RCC 7860 (cell line): ENCODE data around the gene CARD11.
"Not testable (repeated sequence)": the region's sequence is repeated elsewhere in the genome, so short reads cannot be mapped to it uniquely, and the experiment has no call there.

ENCODE experiments used
- DNase-seq: peaks from one replicate; pipeline ENCODE4 v3.0.0-alpha.2; 2015; ENCODE audit warnings: low spot score
- FAIRE-seq: peaks from 2 replicates; lab custom pipeline; 2012; peaks lifted over from hg19 to GRCh38; lab: Jason Lieb, UNC

CARD11 gene

DNA sequence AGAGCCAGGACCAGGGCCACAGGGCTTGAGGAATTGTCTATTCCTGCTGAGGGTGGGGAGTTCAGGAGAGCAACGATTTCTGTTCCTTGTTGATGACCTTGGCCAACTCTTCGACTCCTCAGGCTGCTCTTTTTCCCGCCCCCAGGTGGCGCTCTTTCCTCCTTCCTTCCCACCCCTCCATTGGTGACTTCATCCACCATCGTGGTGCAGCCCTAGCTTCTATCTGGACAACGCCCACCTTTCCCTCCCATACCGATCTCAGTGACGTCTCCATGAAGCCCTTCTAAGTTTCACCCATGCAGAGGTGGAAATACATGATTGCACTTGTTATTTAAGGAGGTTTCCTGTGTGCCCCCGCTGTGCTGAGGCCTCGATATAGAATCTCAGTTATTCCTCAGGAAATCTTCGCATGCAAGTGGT lies 22.1 kb upstream of the CARD11 start:
- FAIRE-seq (no peak), DNase-seq (no peak)

DNA sequence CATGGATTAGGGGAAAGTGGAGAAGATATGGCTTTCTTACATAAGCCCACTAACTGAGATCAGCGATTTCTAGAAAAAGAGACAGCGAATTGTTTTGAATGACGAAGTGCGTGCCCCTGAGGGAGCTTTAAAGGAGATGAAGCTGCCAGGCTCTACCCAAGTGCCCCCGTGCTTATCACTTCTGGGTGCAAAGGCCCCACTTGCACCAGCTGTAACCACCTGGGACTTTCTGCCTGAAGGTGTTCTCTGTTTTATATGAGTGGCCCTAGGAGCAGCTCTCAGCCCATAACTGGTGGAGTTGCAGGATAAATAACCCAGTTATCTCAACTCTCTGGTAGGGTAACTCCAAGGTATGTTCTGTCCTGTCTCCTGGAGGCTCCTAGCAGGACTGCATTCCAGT lies 20.4 kb upstream of the CARD11 start:
- DNase-seq (no peak), FAIRE-seq (no peak)

DNA sequence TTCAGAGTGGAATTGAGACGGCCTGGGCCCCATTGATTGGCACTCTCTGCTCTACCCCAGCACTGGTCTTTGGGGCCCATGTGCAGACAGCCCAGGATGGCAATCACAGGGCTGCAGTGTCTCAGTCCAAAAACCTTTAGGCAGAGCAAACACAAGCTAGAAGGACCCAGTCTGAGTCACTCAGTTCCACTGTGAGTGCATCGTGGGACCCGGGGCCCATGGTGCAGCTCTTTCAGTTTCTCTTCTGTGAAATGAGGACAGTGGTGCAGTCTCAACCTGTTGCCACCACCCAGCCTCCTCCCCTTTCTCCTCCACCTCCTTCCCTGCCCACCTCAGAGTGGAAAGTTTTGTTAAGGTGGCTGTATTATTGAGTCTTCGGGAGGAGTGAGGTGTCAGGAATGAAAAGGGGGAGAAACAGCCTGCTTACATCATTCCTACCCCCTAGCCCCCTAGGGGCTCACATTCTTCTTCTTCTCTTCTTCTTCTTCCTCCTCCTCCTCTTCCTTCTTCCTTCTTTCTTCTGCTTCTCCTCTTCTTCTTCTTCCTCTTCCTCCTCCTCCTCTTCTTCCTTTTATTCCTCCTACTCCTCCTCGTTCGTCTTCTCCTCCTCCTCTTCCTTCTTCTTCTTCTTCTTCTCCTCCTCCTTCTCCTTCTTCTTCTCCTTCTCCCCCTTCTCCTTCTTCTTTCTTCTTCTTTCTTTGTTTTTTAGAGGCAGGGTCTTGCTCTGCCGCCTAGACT lies 19.5 kb upstream of the CARD11 start:
- no peak for DNase-seq
- no peak for FAIRE-seq

DNA sequence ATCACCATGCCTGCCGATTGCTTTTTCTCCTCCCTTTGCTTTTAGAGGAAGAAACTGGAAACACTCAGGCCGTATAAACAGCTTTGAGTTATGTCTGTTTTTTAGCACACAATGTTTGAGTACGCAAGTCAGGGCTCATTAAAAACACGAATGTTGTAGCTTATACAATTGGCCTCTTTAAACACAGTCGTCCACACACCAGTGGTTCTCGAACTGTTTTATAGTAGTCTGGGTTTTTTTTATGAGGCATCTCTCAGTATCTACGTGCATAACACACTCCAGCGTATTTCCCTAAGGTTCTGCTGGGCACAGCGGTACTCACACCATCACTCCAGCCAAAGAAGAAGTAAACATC lies 13.4 kb upstream of the CARD11 start:
- FAIRE-seq, result no peak

DNA sequence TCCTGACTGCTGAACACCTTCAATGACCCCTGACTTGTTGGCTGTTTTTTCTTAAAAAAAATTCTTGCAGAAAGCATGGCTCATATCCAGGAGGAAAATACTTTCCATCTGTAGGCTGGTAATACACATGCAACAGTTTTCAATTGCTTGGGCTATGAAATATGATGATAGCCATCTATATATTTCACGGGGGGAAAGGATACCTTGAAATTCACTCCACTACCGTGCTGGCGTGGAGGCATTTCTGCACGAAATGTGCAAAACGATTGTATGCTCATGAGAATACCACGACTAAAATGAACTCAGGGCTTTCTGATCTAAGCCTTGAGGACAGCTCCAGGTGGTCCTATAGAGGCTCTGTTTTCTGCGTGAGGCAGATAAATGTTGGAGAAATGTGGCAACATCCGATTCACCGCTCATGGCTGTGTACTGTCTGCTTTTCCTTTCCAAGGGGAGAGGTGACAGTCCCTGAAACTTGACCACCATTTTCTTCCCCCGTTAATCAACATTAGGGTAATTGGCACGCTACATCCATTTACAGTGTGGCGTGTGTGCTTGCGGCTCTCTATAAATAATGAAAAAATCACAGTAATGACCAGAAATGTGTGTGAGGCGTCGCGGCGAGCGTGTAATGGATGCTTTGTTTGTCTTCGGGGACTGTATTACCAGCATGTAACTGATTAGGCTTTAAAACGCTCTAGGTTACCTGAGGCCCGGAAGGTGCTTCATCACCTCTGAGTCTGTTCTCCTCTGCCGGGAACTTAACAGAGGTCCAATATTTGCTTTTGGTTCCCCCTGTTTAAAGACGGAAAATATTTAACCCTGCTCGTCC lies 12.8 kb upstream of the CARD11 start:
- FAIRE-seq, result no peak
- DNase-seq, result no peak

More for the DNA sequence above, 13.4 kb upstream of the CARD11 start:
- no peak for DNase-seq

DNA sequence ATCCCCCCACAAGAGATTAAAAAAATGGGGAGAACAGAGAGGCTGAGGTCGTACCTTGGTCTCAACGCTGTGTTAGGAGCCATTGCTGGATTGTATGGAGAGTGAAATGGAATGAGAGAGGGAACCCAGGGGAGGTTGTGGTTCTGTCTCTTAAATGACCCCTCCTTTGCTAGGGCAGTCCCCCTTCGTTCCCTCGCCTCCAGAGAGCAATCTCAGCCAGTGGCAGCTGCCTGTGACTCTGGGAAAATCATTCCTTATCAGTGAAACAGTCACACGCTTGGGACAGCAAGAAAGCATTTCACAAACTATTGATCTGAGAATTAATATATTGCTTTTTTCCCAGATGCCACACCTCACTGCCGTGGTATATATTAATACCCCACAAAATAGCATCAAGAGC lies 12.0 kb upstream of the CARD11 start:
- FAIRE-seq, result no peak
- no peak for DNase-seq

DNA sequence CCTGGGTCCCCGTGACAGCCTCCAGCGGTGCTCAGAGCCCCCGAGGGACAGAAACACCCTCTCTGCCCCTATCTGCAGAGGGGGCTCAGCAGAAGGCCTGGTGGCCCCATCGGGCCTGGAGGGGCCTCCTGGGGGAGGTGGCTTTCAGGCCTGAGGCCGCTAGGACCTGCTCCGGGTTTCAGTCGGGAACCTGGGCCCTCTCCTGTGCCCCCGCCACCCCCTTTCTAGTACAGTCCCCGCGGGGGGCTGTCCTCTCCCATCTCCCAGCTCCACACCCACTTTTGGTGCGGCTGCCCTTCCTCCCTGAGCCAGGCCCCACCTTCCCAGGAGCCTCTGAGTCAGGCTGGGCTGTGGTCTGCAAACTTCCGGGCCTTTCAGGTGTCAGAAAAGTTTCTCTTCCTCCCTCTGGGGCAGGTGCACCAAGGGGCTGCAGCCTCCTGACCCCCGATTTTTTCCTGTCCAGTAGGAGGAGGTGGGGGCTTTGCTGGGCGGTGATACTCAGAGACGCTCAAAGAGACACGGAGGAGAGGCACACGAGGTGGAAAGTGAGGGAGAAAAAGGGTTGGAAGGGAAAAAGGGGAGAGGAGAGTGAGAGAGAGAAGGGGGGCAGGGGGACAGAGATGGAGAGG lies 692 bp downstream of the CARD11 start:
- DNase-seq (no peak), FAIRE-seq (no peak)

DNA sequence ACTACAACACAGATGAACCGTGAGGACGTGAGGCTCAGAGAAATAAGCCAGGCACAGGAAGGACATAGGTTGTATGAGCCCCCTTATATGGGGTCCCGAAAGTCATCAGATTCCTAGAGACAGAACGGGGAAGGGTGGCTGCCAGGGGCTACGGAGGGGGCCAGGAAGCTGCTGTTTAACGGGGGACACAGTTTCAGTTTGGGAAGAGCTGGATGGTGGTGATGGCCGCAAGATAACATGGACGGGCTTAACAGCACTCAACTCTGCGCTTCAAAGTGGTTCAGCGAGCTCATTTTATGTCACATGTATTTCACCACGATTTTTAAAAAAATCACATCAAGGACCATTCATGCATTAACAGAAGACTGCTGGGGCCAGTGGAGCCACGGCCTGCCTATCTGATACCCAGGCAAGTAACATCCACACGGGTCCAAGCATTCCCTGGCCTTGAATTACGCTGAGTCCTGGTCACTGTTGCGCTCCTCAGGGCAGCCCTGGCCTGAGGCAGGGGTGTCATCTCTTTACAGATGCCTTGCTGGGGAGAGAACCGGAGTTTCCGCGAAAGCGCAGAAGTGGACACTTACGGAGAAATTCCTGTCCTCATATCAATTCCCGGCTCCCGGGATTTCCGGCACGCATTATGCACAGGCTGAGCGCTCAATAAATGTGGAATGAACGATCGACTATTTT lies 1.5 kb downstream of the CARD11 start:
- no peak for FAIRE-seq

DNA sequence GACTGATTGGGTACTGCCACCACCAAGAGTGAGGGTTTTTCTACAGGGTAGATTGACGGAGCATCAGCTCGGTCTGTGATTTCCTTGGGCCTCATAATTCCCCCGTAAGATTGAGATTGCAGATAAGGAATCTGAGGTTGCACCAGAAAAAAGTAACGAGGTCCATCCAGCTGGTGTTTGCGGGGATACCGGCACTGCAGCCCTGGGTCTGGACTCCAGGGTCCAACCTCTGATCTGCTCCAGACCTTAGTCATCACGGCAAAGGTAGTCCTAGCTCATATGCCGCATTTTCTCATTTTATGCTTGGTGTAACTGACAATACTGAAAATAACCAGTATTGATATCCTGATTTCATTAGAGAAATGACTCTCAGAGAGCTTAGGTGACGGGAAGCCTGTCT lies 3.9 kb downstream of the CARD11 start:
- FAIRE-seq (no peak), DNase-seq (no peak)

More for the DNA sequence above, 1.5 kb downstream of the CARD11 start:
- DNase-seq, result no peak

DNA sequence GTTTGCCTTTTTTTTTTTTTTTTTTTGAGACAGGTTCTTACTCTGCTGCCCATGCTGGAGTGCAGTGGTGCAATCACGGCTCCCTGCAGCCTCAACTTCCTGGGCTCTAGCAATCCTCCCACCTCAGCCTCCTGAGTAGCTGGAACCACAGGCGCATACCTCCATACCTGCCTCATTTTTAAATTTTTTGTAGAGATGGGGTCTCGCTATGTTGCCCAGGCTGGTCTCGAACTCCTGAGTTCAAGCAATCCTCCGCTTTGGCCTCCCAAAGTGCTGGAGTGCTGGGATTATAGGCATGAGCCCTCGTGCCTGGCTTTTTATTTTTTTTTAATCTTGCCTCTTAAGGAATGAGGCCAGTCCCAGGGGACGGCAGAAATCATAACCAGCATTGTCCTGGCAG lies 5.7 kb downstream of the CARD11 start:
- FAIRE-seq, DNase-seq: not testable (repeated sequence)

DNA sequence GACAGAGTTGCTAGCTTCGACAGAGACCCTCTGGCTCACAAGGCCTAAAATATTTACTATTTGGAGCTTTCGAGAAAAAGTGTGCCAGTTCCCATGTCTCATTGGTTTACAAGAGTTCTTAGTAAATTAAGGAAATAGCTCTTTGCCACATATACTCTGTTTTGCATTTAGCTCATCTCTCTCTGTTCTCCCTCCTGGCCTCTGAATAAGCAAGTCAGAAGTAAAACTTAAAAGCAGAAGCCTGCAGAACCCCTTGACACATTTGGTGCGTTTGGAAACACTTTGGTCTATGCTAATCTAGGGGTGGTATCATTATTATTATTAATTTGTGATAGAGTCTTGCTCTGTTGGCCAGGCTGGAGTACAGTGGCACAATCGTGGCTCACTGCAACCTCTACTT lies 6.4 kb downstream of the CARD11 start:
- FAIRE-seq, result no peak
- no peak for DNase-seq

DNA sequence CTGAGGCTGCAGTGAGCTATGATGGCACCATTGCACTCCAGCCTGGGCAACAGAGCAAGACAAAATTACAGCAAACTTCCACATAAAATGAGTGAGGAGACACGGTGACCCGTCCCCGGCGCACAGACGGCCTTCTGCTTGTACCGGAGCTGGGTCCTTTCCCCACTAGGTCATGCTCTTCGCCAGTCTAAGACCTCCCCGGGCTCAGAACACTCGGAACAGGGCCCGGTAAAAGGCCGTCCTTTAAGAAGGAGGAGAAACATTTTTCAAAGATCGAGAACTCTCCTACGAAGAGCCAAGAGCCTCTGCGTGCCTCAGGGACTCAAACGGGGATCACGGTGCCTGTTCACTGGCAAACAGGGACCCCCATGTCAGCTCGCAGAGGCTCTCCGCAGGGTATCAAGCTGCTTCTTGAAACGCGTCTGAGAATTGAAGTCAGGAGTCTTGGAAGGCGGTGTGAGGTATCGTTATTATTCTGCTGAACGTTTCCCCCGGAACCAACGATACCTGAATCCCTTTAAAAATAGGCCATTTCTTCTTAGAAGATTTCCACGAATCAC lies 9.0 kb downstream of the CARD11 start:
- FAIRE-seq (no peak), DNase-seq (no peak)

DNA sequence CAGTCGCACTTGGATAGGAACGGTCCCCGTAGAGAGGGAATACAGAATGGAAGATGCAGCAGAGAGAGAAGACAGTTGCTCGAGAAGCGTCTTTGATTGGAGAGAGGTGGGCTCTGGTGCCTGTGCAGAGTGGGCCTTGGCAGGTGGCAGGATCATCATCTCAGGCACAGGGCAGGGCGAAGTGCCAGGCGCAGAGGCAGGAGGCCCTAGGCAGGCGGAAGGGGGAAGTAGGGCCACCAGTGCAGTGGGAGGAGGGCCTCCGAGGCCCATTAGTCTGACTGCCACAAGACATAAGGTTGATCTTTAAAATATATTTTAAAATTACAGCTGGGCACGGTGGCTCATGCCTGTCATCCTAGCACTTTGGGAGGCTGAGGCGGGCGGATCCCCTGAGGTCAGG lies 10.1 kb downstream of the CARD11 start:
- no peak for FAIRE-seq

DNA sequence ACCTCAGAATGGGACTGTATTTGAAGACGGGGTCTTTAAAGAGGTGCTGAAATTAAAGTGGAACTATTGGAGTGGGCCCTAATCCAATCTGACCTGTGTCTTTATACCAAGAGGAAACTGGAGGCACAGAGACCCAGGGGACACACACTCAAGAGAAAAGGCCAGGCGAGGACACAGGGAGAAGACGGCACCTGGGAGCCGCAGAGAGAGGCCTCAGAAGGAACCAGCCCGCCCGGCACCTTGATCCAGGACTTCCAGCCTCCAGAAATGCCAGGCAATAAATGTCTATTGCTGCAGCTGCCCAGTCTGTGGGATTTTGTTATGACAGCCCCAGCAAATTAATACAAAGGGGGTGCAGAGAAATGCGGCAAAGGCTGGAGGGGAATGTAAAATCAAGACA lies 10.5 kb downstream of the CARD11 start:
- no peak for DNase-seq
- no peak for FAIRE-seq

More for the DNA sequence above, 10.1 kb downstream of the CARD11 start:
- no peak for DNase-seq

DNA sequence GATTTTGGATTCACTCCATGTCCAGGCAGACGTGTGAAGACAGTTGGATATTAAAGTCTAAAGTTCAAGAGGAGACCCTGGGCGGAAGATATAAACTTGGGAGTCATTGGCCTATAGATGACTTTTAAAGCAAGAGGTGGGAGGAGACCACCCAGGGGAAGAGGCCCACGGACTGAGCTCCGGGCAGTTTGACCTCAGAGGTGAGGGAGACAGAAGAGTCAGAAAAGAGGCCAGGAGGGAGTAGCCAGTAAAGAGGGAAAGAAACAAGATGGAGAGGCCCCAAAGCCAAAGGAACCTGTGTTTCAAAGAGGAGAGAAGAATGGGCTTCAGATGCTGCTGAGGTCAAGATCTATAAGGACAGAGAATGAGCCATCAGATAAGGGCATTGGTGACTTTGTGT lies 11.4 kb downstream of the CARD11 start:
- FAIRE-seq, result no peak
- DNase-seq, result no peak

DNA sequence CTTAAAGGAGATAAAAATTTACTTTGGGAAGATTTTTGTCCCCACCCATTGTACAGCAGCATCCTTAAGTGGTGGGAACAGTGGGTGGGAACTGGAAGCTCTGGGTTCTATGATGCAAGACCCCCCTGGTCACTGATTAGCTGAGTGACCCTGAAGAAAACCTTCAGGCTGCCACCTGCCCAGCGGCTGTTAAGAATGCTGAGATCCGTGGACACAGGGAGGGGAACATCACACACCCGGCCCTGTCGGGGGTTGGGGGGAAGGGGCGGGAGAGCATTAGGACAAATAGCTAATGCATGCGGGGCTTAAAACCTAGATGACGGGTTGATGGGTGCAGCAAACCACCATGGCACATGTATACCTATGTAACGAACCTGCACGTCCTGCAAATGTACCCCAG lies 14.5 kb downstream of the CARD11 start:
- no peak for DNase-seq
- no peak for FAIRE-seq

DNA sequence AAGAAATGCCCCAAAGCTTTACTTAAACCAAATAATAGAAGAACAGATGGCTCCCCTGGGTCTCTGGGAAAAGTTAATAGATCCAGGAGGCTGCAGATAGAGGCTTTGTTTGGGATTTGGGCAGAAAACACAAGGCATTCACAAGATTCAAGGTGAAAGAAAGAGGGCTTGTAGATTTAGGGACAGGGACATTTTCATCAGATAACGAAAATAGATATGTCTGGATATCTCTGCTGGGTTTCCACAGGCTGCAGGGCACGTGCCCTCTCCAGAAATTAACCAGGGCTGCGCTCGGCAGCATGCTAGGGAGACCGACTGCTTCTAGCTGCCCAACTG lies 14.9 kb downstream of the CARD11 start:
- FAIRE-seq, result no peak

DNA sequence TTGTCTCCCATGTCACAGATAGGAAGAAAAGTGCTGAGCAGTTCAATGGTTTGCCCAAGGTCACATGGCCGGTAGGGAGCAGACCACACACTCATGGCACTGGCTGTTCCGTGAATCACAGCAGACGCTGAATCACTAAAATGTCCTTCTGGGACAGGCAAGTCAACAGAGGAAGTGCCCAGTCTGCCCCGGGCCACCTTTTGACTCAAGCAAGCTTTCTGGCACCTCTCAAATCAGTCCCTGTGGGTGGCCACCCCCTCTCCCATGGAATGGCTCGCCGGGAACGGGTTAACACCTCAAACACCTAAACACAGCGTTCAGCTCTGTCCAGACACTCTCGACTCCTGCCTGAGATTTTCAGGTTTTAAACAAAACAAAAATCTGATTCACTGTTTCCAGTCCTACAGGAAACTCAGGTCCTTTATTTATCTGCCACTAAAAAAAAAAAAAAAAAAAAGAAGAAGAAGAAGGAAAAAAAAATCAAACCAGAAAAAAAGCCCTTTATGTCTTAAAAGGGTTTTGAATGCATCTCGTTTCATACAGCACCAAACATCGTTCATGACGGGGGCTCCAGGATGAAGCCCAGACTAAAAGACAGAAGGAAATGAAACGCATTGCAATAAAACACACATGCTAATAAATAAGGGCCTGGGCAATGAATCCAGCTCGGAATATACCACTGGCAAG lies 15.5 kb downstream of the CARD11 start:
- DNase-seq, result peak; percentile 66

More for the DNA sequence above, 14.9 kb downstream of the CARD11 start:
- DNase-seq, result no peak

DNA sequence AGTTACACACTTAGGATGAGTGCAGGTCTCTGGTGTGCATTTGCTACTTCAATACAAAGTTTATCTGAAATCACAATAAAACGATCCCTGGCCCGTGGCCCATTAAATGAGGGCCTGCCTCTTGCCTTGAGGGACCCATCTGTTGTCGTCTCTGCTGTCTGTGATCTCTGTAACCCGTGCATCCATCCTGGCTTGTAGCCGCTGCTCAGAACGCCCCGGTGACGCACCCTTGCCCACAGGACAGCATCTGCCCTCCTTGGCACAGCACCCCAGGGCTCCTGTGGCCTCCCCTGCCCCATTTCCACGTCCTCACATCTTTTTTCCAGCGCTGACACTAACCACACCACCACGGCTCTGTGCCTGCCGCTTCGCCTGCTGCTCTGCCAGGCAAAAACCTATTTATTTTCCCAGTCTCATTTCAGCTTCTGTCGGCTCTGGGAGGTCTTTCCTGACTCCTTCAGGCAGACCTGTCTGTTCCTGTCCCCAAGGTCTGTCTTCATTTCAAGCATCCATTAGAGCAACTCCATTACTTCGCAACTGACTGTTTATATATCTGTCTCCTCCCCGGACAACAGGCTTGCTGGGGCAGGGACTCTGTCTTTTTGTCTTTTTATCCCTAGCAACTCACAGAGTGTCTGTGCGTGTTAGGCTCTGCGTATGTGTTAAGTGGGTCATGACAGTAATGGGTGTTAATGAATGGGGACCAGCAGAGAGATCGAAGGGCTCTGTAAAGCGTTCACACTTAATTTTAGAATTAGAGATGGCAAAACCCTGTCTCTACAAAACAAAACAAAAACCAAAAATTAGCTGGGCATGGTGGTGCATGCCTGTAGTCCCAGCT lies 16.4 kb downstream of the CARD11 start:
- no peak for DNase-seq
- no peak for FAIRE-seq

More for the DNA sequence above, 15.5 kb downstream of the CARD11 start:
- peak; percentile 74 for FAIRE-seq
